Measurements from ENCODE around the gene GATD1. TPM values are rescaled to one million over a fixed set of nuclear protein-coding genes. Genes with fewer than 3 reads are reported as not detected.

GATD1 gene
- total RNA-seq, 4 donors from 2014 or later, result 27.2 to 68.2 (median 46.0) TPM

DNA sequence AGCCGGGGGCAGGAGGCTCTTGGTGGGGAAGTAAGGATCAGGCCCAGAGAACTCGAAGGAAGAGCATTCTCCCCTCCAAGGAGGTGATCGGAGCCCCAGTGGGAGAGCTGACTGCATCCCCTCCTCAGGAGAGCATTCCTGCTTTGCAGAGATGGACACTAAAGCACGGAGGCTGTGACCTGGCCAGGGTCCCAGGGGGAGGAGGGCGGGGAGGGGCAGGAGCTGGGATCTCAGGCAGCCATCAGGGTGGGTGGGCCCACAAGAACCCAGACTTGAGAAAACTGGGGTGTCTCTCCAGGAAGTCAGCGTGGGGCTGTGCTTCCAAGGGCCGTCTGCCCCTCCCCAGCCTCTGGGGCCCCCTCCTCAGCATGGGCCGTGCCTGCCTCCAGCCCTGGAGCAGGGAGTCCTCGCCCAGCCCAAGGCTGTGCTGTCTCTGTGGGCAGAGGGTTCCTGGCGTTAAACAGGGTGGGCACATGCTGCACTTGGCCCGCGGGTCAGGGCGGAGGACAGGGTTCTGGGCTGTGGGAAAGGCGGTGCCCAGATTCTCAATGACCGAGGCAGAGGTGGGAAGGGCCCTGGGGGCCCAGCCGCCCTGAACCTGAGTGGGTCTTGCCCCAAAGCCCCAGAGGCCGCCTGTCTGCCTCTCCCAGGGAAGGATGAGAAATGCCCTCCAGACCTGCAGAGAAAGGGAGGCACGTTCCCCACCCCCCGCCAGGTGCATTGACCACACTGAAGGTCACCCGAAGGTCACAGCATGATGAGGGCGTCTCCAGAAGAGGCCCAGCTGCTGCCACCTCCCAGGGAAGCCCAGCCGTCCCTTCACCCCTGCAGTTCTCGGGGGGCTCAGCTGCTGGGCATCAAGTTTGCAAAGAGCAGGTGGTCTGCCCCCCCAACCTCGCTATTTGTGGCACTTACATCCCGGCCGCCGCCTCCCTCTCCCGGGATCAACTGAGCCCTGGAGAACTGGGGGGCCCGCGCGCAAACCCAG is 12.0 kb upstream of the GATD1 start:
- TF ChIP-seq POLR2AphosphoS5 (IDR thresholded peaks at IDR 0.05) (no peak), POLR2A (IDR thresholded peaks at IDR 0.05) (no peak), EP300 (IDR thresholded peaks at IDR 0.05) (no peak)
- H3K4me3 ChIP-seq, result no peak overlapping the region
- no CpG with 5 or more reads among the region's 31 CpGs for WGBS
- peaks cover 7% of the 10 kb centered on the region for H3K4me1 ChIP-seq
- peaks cover 15% of the 10 kb centered on the region for H3K36me3 ChIP-seq
- H3K27me3 ChIP-seq, result peaks cover 13% of the 10 kb centered on the region
- DNase-seq (ENCODE audit: low spot score in 2 of 2), result no peak
- H3K27ac ChIP-seq, result no peak overlapping the region
- no peaks in the 10 kb centered on the region for H3K9me3 ChIP-seq

GRCh38 chr11:788009-788640 is 10.8 kb upstream of the GATD1 start:
- no peak for TF ChIP-seq POLR2AphosphoS5 (IDR thresholded peaks at IDR 0.05)
- TF ChIP-seq CTCF (IDR thresholded peaks at IDR 0.05), result no peak
- TF ChIP-seq EP300 (IDR thresholded peaks at IDR 0.05), result no peak
- TF ChIP-seq POLR2A (IDR thresholded peaks at IDR 0.05), result no peak
- no peak overlapping the region for H3K4me3 ChIP-seq
- H3K4me1 ChIP-seq, result peaks cover 11% of the 10 kb centered on the region
- H3K9me3 ChIP-seq, result no peaks in the 10 kb centered on the region
- peaks cover 15% of the 10 kb centered on the region for H3K36me3 ChIP-seq
- H3K27ac ChIP-seq, result no peak overlapping the region
- 66% methylated on average over 20 of the region's 28 CpGs for WGBS
- DNase-seq (ENCODE audit: low spot score in 2 of 2), result no peak
- H3K27me3 ChIP-seq, result peaks cover 13% of the 10 kb centered on the region

DNA sequence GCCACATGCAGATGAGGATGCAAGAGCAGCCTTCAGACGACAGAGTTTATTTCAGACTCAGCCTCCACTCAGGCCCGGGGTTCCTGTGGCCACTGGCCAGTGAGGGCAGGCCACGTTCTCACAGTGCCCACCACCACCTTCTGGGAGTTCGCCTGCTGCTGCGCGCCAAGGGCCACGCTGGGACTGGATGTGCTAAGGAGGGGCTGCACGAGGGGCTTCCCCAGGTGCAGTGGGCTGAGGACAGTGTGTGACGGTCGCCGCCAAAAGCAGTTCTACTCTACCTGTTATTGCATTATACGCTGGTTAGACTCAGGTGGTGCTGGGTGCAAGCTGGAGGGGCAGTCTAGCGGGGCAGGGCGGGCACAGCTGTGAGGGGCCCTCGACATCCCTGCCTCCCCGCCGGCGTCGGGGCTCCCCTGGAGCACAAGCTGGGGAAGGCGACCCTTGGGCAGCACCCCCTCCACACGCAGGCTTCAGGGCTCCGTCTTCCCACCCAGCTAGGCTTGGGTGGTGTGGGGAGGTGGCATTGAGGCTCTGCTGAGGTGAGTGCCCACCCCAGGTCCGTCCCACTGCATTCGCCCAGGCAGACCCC is 9.9 kb upstream of the GATD1 start:
- no peak for DNase-seq (ENCODE audit: low spot score in 2 of 2)
- TF ChIP-seq POLR2A (IDR thresholded peaks at IDR 0.05) (no peak), CTCF (IDR thresholded peaks at IDR 0.05) (no peak), POLR2AphosphoS5 (IDR thresholded peaks at IDR 0.05) (no peak), EP300 (IDR thresholded peaks at IDR 0.05) (no peak)
- 83% methylated on average over 10 of the region's 24 CpGs for WGBS
- H3K4me3 ChIP-seq, result no peak overlapping the region
- H3K27me3 ChIP-seq, result peaks cover 13% of the 10 kb centered on the region
- H3K4me1 ChIP-seq, result peaks cover 18% of the 10 kb centered on the region
- no peaks in the 10 kb centered on the region for H3K9me3 ChIP-seq
- H3K36me3 ChIP-seq, result peaks cover 9% of the 10 kb centered on the region
- H3K27ac ChIP-seq, result no peak overlapping the region

GRCh38 chr11:786235-787083 is 9.2 kb upstream of the GATD1 start:
- no peak for DNase-seq (ENCODE audit: low spot score in 2 of 2)
- H3K36me3 ChIP-seq, result peaks cover 1% of the 10 kb centered on the region
- H3K4me3 ChIP-seq, result no peak overlapping the region
- no peak overlapping the region for H3K27ac ChIP-seq
- WGBS, result 85% methylated on average over 13 of the region's 24 CpGs
- no peak for TF ChIP-seq EP300 (IDR thresholded peaks at IDR 0.05)
- no peak for TF ChIP-seq POLR2A (IDR thresholded peaks at IDR 0.05)
- no peak for TF ChIP-seq CTCF (IDR thresholded peaks at IDR 0.05)
- TF ChIP-seq POLR2AphosphoS5 (IDR thresholded peaks at IDR 0.05), result no peak
- peaks cover 13% of the 10 kb centered on the region for H3K27me3 ChIP-seq
- no peaks in the 10 kb centered on the region for H3K9me3 ChIP-seq
- peaks cover 18% of the 10 kb centered on the region for H3K4me1 ChIP-seq

- 36% methylated on average over 19 of the region's 24 CpGs for whole genome bisulfite sequencing
- Histone ChIP-seq H3K4me3 (no peak overlapping the region), H3K27me3 (peaks cover 3% of the 10 kb centered on the region), H3K27ac (no peak overlapping the region), H3K9me3 (no peaks in the 10 kb centered on the region), H3K36me3 (no peaks in the 10 kb centered on the region), H3K4me1 (peaks cover 22% of the 10 kb centered on the region)
- TF ChIP-seq POLR2A (IDR thresholded peaks at IDR 0.05) (no peak), CTCF (IDR thresholded peaks at IDR 0.05) (peak; percentile 70)
- DNase-seq (ENCODE audit: low spot score in 2 of 2), result peak in 1 of 2 donors; percentile 91
Observed at GRCh38 chr11:783581-784015, 6.3 kb upstream of the GATD1 start.
